ENCODE data around the gene ABCG1. TPM values are rescaled to one million over a fixed set of nuclear protein-coding genes. Genes with fewer than 3 reads are reported as not detected.

ABCG1 gene
- total RNA-seq, 1 donor from 2014 or later, result 1.9 TPM

DNA sequence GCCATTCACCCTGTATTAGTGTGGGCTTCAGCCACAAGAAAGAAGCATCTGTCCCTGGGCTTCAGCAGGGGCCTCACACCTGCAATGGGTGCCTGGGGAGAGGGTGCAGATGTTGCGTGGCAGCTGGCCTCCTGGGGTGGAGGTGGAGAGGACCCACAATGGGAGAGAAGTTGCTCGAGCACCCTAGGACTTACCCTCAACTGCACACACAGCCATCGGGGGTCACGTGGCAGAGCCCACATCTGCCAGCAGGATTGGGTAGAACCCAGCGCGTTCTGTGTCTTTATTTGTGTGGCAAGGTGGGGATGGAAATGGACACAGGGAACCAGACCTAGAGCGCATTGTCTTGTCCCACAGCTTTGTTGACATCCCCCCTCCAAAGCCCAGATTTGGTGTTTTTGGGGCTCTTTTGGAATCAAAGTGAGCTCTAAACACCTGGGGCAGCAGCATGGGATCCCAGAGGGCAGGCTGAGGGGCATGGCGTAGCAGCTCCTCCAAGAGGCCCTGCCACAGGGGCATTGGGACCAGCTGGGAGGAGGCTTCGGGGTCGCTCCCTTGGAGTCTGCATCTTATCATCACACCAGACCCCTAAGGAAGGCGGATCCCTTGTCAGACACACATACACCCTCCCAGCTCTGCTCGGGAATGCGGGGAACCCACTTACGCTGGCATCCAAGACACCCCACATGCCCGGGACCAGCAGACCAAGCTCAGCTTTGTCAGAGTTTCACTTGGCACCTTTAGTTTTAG lies 5.1 kb downstream of the ABCG1 start:
- Mint-ChIP-seq H3K27me3 (ENCODE audit: insufficient read depth, low read depth) (peaks cover 27% of the 10 kb centered on the region), H3K4me1 (peaks cover 21% of the 10 kb centered on the region)
- peaks cover 52% of the 10 kb centered on the region for H3K27me3 ChIP-seq

DNA sequence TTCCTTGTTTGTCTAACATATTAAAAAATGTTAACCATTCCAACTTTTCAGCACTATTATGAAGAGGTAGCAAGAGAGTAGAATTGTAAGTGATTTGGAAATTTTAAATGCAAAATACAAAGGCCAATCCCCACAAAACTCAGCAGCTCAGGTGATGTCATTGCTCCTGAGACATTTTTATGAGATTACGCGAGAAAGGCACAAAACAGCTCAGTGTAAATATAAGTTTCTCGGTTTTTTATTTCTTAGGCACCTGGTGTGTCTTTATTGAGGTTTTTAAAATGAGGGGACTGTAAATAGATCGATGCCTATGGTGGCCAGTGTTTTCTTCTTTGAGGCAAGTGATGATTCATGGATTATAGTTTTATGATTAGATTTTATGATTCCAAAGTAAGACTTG lies 6.1 kb downstream of the ABCG1 start:
- Mint-ChIP-seq H3K9me3 (no peaks in the 10 kb centered on the region), H3K4me3 (no peak overlapping the region), H3K4me1 (peaks cover 19% of the 10 kb centered on the region), H3K27me3 (ENCODE audit: insufficient read depth, low read depth) (peaks cover 21% of the 10 kb centered on the region), H3K36me3 (peaks cover 3% of the 10 kb centered on the region), H3K27ac (no peak overlapping the region)
- Histone ChIP-seq H3K4me2 (no peak overlapping the region), H3K27ac (no peak overlapping the region), H3K9me3 (ENCODE audit: low read depth) (no peaks in the 10 kb centered on the region), H2AFZ (replicated peaks) (no peak overlapping the region), H3K4me1 (peaks cover 11% of the 10 kb centered on the region), H3K27me3 (peaks cover 42% of the 10 kb centered on the region), H3K79me2 (ENCODE audit: low read depth) (no peaks in the 10 kb centered on the region), H3K4me3 (no peak overlapping the region), H3F3A (ENCODE audit: low read depth) (no peaks in the 10 kb centered on the region), H4K20me1 (ENCODE audit: low read depth) (no peaks in the 10 kb centered on the region), H3K36me3 (no peaks in the 10 kb centered on the region), H3K9ac (no peak overlapping the region)
- TF ChIP-seq EZH2phosphoT487 (IDR thresholded peaks at IDR 0.05) (no peak), EZH2 (IDR thresholded peaks at IDR 0.05) (no peak)
- TF ChIP-seq, protein P1, sequence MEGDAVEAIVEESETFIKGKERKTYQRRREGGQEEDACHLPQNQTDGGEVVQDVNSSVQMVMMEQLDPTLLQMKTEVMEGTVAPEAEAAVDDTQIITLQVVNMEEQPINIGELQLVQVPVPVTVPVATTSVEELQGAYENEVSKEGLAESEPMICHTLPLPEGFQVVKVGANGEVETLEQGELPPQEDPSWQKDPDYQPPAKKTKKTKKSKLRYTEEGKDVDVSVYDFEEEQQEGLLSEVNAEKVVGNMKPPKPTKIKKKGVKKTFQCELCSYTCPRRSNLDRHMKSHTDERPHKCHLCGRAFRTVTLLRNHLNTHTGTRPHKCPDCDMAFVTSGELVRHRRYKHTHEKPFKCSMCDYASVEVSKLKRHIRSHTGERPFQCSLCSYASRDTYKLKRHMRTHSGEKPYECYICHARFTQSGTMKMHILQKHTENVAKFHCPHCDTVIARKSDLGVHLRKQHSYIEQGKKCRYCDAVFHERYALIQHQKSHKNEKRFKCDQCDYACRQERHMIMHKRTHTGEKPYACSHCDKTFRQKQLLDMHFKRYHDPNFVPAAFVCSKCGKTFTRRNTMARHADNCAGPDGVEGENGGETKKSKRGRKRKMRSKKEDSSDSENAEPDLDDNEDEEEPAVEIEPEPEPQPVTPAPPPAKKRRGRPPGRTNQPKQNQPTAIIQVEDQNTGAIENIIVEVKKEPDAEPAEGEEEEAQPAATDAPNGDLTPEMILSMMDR (IDR thresholded peaks at IDR 0.05), result no peak
- DNase-seq (ENCODE audit: low spot score), result no peak

More for the DNA sequence above, 5.1 kb downstream of the ABCG1 start:
- no peak overlapping the region for H3K27ac Mint-ChIP-seq
- H4K20me1 ChIP-seq (ENCODE audit: low read depth), result no peaks in the 10 kb centered on the region
- H3K36me3 Mint-ChIP-seq, result peaks cover 3% of the 10 kb centered on the region
- TF ChIP-seq EZH2 (IDR thresholded peaks at IDR 0.05) (no peak), EZH2phosphoT487 (IDR thresholded peaks at IDR 0.05) (no peak)
- TF ChIP-seq, protein P1 (IDR thresholded peaks at IDR 0.05), result no peak
- H3F3A ChIP-seq (ENCODE audit: low read depth), result no peaks in the 10 kb centered on the region
- H3K4me3 Mint-ChIP-seq, result no peak overlapping the region
- H3K9ac ChIP-seq, result no peak overlapping the region
- H2AFZ ChIP-seq (replicated peaks), result no peak overlapping the region
- H3K9me3 Mint-ChIP-seq, result no peaks in the 10 kb centered on the region
- no peak overlapping the region for H3K27ac ChIP-seq
- DNase-seq (ENCODE audit: low spot score), result no peak
- no peaks in the 10 kb centered on the region for H3K79me2 ChIP-seq (ENCODE audit: low read depth)
- no peak overlapping the region for H3K4me3 ChIP-seq
- peaks cover 10% of the 10 kb centered on the region for H3K4me1 ChIP-seq
- no peaks in the 10 kb centered on the region for H3K36me3 ChIP-seq
- no peak overlapping the region for H3K4me2 ChIP-seq
- H3K9me3 ChIP-seq (ENCODE audit: low read depth), result no peaks in the 10 kb centered on the region

DNA sequence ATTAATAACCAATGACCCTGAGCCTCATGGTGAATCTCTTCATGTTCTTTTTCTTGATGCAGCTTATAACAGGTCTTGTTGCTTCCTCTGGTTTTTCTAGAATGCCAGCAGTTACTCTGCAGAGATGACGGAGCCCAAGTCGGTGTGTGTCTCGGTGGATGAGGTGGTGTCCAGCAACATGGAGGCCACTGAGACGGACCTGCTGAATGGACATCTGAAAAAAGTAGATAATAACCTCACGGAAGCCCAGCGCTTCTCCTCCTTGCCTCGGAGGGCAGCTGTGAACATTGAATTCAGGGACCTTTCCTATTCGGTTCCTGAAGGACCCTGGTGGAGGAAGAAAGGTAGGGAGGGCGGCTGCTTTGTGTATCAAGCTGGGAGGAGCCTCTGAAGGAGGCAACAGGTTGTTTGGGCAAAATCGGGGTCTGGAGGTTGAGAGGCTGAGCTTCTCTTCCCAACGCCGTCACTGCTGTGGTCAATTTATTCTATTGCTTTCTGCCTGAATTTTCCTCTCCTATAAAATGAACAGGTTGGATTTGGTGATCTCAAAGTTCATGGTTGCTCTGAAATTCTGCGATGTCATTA lies 6.7 kb downstream of the ABCG1 start:
- no peak overlapping the region for H3K27ac ChIP-seq
- H3K9me3 ChIP-seq (ENCODE audit: low read depth), result no peaks in the 10 kb centered on the region
- no peak overlapping the region for H3K4me2 ChIP-seq
- no peak for TF ChIP-seq EZH2phosphoT487 (IDR thresholded peaks at IDR 0.05)
- TF ChIP-seq, protein P1 (IDR thresholded peaks at IDR 0.05), result no peak
- TF ChIP-seq EZH2 (IDR thresholded peaks at IDR 0.05), result no peak
- no peak overlapping the region for H3K9ac ChIP-seq
- H2AFZ ChIP-seq (replicated peaks), result no peak overlapping the region
- H4K20me1 ChIP-seq (ENCODE audit: low read depth), result no peaks in the 10 kb centered on the region
- no peak for DNase-seq (ENCODE audit: low spot score)
- no peaks in the 10 kb centered on the region for H3K36me3 ChIP-seq
- Mint-ChIP-seq H3K27ac (no peak overlapping the region), H3K27me3 (ENCODE audit: insufficient read depth, low read depth) (peaks cover 19% of the 10 kb centered on the region), H3K4me3 (no peak overlapping the region), H3K9me3 (no peaks in the 10 kb centered on the region), H3K36me3 (peaks cover 3% of the 10 kb centered on the region), H3K4me1 (peaks cover 17% of the 10 kb centered on the region)
- no peaks in the 10 kb centered on the region for H3F3A ChIP-seq (ENCODE audit: low read depth)
- H3K79me2 ChIP-seq (ENCODE audit: low read depth), result no peaks in the 10 kb centered on the region
- H3K4me3 ChIP-seq, result no peak overlapping the region
- peaks cover 15% of the 10 kb centered on the region for H3K4me1 ChIP-seq
- peaks cover 35% of the 10 kb centered on the region for H3K27me3 ChIP-seq
